GM21786 (cell line): ENCODE measurements around the gene PPFIA4.
A peak's percentile ranks its signal among the peaks of the same experiment; 100 is the strongest.
"Not testable (repeated sequence)": the region's sequence is repeated elsewhere in the genome, so short reads cannot be mapped to it uniquely, and the experiment has no call there.

Experiments used
- ATAC-seq: cut with Tn5 transposase; IDR thresholded peaks from one replicate; pipeline ENCODE4 v1.9.1; 2021; ENCODE audit not compliant: unreplicated experiment

PPFIA4 gene

GRCh38 chr1:203011582-203011981 is 14.7 kb upstream of the PPFIA4 start:
- no peak for ATAC-seq

DNA sequence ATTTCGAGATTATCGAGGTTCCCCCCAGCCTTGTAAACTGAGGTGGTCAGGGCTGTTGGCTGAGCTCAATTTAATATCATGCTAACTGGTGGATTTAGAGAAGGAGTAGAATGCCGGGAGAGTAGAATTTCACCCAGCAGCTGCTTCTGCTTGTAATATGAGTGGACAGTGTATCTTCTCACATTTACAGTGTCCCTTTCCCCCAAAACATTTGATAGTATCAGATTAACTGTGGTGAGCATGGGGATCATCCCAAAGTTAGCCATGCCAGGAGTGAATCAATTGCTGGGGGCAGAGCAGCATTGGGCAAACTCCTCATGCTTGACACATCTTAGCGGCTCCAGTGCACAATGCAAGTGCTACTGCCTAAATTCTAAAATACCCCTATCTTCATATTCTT is 9.2 kb upstream of the PPFIA4 start:
- ATAC-seq = no peak

GRCh38 chr1:203017692-203018091 is 8.6 kb upstream of the PPFIA4 start:
- ATAC-seq = no peak

DNA sequence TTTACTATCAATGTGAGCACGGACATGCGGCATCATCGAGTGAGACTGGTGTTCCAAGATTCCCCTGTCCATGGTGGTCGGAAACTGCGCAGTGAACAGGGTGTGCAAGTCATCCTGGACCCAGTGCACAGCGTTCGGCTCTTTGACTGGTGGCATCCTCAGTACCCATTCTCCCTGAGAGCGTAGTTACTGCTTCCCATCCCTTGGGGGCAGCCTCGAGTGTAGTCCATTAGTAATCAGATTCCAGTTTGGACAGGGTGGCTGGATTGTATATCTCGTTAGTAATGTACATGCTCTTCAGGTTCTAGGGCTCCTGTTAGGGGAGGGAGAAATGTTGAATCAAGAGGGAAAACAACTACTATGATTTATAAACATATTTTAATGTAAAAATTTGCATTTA is 3.4 kb upstream of the PPFIA4 start:
- not testable (repeated sequence) for ATAC-seq

DNA sequence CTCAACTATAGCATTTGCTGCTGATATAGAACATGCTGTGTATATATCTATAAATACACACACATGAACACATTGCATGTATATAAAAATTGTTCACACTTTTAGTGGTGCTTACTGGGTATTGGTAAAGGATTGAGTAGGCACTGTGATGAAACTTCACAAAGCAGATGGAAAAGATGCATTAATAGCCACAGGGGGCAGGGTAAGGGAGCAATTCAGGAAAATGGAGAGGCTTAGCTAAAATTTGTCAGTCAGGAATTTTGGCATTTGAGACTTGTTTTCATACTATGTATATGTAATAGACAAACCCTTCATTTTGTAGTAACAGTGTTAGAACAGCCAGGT is 633 bp upstream of the PPFIA4 start:
- no peak for ATAC-seq

- peak; percentile 24 for ATAC-seq
These were observed 674 bp downstream of the PPFIA4 start for GRCh38 chr1:203026666-203027663.

GRCh38 chr1:203028067-203028783 is 1.9 kb downstream of the PPFIA4 start:
- ATAC-seq = no peak

GRCh38 chr1:203028784-203029553 is 2.7 kb downstream of the PPFIA4 start:
- no peak for ATAC-seq

DNA sequence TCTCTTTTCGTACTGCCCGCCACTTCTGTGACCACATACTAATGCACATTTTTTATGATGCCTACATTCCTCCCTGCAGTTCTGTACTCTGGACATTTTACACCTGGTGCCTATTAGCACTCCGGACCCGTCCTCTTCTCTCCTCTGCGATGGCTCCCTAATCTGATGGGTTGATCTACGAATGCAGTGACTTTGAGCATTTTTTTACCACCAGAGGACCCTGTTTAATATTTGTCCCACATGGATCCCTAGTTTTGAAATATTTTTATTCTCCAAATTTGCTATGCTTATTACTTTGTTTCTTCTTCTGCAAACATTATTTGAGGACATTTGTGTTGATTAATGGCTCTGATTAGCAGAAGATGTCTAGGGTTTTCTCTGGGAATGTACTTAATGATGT is 5.2 kb downstream of the PPFIA4 start:
- no peak for ATAC-seq

DNA sequence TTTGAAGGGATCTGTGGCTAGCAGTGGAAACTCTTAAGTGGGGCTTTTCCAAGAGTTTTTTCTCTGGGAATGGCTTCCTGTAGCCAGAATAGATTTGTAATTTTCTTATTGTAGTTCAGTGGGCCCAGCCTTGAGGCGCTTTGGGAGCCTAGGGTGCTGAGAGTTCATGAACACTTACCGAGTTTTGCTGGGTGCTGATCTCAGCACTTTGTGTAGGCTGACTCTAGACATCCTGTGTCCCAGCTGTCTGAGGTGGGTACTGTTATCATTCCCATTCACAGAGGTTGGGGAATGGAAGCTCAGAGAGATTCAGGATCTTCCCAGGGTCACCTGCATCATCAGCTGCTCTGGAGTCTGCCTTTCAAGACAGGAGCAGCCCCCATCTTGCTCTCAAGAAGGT is 7.0 kb downstream of the PPFIA4 start:
- no peak for ATAC-seq

GRCh38 chr1:203033917-203034316 is 7.6 kb downstream of the PPFIA4 start:
- no peak for ATAC-seq

DNA sequence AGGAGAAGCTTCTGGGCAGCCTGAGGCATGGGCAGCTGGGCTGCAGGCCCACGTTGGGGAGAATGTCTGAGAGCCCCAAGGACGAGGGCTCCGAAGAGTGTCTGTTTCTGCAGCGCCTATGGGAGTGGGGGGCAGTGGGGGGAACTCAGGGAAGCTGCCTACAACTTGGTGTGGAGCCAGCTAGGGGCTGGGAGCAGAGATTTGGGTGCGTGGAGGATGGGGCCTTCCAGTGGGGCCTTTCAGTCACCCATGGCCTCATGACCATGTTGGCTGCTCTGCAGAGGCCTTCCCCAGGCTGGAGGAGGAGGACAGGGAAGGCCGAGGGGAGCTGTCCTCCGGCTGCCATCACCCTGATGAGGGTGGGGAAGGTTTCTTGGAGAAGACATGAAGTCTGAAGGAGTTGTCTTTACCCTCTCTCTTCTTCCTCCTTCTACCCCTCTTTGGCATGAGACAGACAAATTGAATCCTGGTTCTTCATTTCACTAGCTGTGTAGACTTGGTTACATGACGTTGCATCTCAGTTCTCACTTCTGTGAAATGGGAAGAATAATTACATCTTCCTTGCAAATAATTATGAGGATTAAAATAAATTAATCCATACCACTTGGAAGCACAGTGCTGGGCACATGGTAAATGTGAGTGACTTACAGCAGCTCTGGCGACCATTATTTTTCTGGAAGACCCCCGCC is 8.3 kb downstream of the PPFIA4 start:
- no peak for ATAC-seq

DNA sequence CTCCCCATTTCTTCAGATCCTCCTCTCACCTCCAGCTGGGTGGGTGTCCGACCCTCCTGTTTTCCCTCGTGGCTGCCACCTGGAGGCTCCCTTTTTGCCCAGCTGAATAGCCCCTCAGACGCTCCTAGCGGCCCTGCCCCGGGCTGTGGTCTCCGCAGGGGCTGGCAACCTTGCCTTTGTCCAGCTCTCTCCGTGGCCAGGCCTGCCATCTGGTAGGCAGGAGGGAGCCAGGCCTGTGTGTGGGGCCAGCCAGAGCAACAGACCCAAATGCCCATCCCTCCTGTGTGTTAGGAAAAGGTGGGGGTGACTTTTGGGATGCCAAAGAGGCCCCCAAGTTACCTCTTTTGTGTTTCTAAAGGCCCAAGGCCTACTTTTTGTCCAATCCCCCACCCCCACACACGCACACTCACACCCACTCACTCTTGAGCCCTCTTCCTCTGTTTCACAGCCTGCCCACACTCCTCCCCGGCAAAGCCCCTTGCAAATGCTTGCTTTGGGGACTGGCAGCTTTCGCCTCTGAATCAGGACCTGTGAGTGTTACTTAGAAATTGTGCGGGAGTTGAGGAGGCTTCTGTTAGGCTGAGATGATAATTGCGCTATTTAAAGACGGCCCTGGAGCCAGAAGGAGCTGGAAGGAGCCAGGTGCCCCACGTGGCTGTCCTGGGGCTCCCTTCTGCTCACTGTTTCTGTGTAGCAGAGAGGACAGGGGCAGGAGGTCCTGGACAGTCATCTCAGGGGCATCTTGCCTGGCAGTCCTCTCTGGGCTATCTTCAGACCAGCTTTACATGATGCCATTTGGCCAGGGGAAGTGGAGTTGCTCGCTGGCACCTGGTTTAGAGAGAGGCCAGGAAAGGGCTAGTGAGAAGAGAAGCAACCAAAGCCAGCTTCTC is 9.1 kb downstream of the PPFIA4 start:
- ATAC-seq = no peak

GRCh38 chr1:203036135-203036534 is 9.8 kb downstream of the PPFIA4 start:
- ATAC-seq = no peak

GRCh38 chr1:203036537-203036936 is 10.2 kb downstream of the PPFIA4 start:
- no peak for ATAC-seq

DNA sequence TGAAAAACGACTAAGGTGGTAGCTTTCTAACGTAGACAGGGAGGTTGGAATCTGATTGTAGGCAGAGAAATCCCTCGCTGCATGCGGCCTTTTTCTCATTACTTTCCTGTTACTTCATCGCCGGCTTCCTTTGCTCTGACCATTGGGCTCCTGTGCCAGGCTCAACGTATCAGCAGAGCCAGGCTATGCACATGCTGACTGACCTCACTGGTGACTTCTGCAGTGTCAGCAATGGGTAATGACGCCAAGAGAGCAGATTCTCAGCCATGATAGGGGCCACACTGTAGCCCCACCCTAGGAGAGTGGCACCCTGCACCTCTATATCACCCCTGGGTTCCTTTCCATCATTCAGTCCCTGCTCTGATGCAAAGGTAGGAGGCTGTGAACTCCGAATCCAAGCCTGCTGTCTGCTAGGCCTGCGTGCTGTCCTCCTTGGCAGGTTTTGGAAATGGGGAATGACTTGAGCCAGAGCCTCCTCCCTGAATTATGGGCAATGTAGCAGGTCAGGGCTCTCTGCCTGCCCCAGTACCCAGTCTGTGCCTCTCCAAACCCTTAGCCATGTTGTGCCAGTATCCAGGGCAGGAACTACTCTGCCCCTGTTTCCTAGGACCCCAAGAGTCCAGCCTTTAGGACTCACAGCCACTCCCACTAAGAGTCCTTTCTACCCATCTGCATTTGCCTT is 11.4 kb downstream of the PPFIA4 start:
- ATAC-seq = no peak

GRCh38 chr1:203038217-203038741 is 12.0 kb downstream of the PPFIA4 start:
- ATAC-seq = peak; percentile 84

DNA sequence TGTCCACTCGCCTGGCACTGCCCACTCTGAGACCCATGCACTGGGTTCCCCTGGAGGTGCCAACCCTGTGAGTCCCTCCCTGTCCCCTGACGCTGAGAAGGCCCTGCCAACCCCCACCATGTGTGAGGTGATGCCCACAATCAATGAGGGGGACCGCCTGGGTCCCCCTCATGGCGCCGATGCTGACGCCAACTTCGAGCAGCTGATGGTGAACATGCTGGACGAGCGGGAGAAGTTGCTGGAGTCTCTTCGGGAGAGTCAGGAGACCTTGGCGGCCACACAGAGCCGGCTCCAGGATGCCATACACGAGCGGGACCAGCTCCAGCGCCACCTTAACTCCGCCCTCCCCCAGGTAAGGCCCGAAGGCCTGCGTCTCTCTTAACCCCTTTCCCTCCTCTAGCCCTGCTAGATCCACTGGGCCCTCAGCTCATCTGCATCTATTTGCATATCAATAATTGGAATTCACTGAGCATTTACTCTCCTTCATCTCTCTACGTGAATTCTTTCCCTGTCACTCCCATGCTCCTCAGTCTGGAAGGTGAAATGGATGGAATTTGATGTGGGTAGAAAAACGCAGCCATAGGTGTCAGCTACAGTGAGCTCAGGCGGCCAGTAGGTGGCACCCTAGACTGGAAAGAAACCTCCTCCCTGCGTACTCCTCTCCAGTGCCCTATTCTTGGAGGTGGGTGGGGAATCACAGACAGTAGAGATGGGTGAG is 12.8 kb downstream of the PPFIA4 start:
- no peak for ATAC-seq
